GM23338 (cell line): Measurements from ENCODE around the gene FLG2.
"Not testable (repeated sequence)": the region's sequence is repeated elsewhere in the genome, so short reads cannot be mapped to it uniquely, and the experiment has no call there.

Experiments used
- CREB1 ChIP-seq: fragments of 250-450 bp; sonication (Bioruptor Pico); IDR thresholded peaks from 2 replicates; pipeline ENCODE4 v1.5.0; 2020; ENCODE audit warnings: low read depth, mild to moderate bottlenecking, moderate library complexity
- CTCF ChIP-seq, 2 experiments: fragments of 200-600 bp in 1 of 2; sonication (generic) in 1 of 2; conservative IDR thresholded peaks; 2 replicates each; pipeline versions ENCODE4 v1.5.1 to v1.6.1; 2016 to 2017; ENCODE audit warnings: antibody characterized with exemption in 2 of 2, low read depth in 2 of 2, mild to moderate bottlenecking in 2 of 2, moderate library complexity in 1 of 2
- ETS1 ChIP-seq: IDR thresholded peaks from 2 replicates; pipeline ENCODE4 v1.6.1; 2016; ENCODE audit warnings: antibody characterized with exemption
- EZH2 ChIP-seq: fragments of 200-600 bp; sonication (generic); IDR thresholded peaks from one replicate; pipeline ENCODE4 v1.8.0; 2017; ENCODE audit warnings: antibody characterized with exemption, mild to moderate bottlenecking, low read depth; ENCODE audit not compliant: unreplicated experiment
- EZH2phosphoT487 ChIP-seq: fragments of 200-600 bp; sonication (generic); IDR thresholded peaks from one replicate; pipeline ENCODE4 v1.8.1; 2018; ENCODE audit warnings: antibody characterized with exemption; ENCODE audit not compliant: unreplicated experiment
- JUNB ChIP-seq: IDR thresholded peaks from one replicate; pipeline ENCODE4 v1.6.1; 2016; ENCODE audit warnings: antibody characterized with exemption; ENCODE audit not compliant: unreplicated experiment
- NANOG ChIP-seq: IDR thresholded peaks from 2 replicates; pipeline ENCODE4 v1.6.1; 2016; ENCODE audit warnings: antibody characterized with exemption, borderline replicate concordance
- POLR2AphosphoS5 ChIP-seq: IDR thresholded peaks from 2 replicates; pipeline ENCODE4 v1.6.1; 2016; ENCODE audit warnings: antibody characterized with exemption, low read depth
- REST ChIP-seq: IDR thresholded peaks from one replicate; pipeline ENCODE4 v1.6.1; 2018; ENCODE audit warnings: antibody characterized with exemption; ENCODE audit not compliant: unreplicated experiment
- STAT1 ChIP-seq: IDR thresholded peaks from one replicate; pipeline ENCODE4 v1.6.1; 2016; ENCODE audit warnings: antibody characterized with exemption; ENCODE audit not compliant: unreplicated experiment
- ZNF331 ChIP-seq: fragments of 250-450 bp; sonication (Bioruptor Pico); IDR thresholded peaks from 2 replicates; pipeline ENCODE4 v1.5.0; 2020; ENCODE audit warnings: low read depth, mild to moderate bottlenecking, moderate library complexity
- ZNF462 ChIP-seq: fragments of 250-450 bp; sonication (Bioruptor Pico); IDR thresholded peaks from 2 replicates; pipeline ENCODE4 v1.5.0; 2020; ENCODE audit warnings: mild to moderate bottlenecking, moderate library complexity

- not testable (repeated sequence) for TF ChIP-seq CTCF (conservative IDR thresholded peaks at IDR 0.05; ENCODE audit: low read depth in 2 of 2); POLR2AphosphoS5; STAT1; CREB1; REST; EZH2; EZH2phosphoT487; JUNB; NANOG; ZNF331 (CRISPR knock-in tag); ETS1; ZNF462 (CRISPR knock-in tag)
Observed at GRCh38 chr1:152306123-152306522, 53.7 kb downstream of the FLG2 start.
